Omental fat pad (tissue), 4 donors: Measurements from ENCODE around the gene LTBP3. TPM values are rescaled to one million over a fixed set of nuclear protein-coding genes. Genes with fewer than 3 reads are reported as not detected.

Experiments
- ATAC-seq: fragments of 150-250 bp; one replicate; pipeline ENCODE4 v1.9.1; 2016; ENCODE audit warnings: mild to moderate bottlenecking, moderate library complexity; ENCODE audit not compliant: low FRiP score
- DNase-seq: peaks from one replicate; pipeline ENCODE4 v3.0.0-alpha.2; 2019; ENCODE audit warnings: low spot score
- total RNA-seq, 4 donors: library from RNA; depleted of rRNA; stranded (reverse); fragments of >200 nt; gene quantifications; one replicate each; pipeline ENCODE4 v1.1.0, GENCODE V29; 2016
- TF ChIP-seq, protein P1 (sequence below), 3 donors: fragments of 450-650 bp; IDR thresholded peaks; one replicate each; pipeline ENCODE4 v1.5.1; 2016 to 2017; ENCODE audit warnings: antibody characterized with exemption in 3 of 3, mild to moderate bottlenecking in 3 of 3, moderate library complexity in 2 of 3

Gene LTBP3
- total RNA-seq, 4 donors from 2014 or later = 67.3 to 84.8 (median 76.5) TPM

DNA sequence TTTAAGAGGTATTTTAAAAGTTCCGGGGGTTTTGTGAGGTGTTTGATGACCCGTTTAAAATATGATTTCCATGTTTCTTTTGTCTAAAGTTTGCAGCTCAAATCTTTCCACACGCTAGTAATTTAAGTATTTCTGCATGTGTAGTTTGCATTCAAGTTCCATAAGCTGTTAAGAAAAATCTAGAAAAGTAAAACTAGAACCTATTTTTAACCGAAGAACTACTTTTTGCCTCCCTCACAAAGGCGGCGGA, 59.5 kb downstream of the LTBP3 start:
- TF ChIP-seq, protein P1, sequence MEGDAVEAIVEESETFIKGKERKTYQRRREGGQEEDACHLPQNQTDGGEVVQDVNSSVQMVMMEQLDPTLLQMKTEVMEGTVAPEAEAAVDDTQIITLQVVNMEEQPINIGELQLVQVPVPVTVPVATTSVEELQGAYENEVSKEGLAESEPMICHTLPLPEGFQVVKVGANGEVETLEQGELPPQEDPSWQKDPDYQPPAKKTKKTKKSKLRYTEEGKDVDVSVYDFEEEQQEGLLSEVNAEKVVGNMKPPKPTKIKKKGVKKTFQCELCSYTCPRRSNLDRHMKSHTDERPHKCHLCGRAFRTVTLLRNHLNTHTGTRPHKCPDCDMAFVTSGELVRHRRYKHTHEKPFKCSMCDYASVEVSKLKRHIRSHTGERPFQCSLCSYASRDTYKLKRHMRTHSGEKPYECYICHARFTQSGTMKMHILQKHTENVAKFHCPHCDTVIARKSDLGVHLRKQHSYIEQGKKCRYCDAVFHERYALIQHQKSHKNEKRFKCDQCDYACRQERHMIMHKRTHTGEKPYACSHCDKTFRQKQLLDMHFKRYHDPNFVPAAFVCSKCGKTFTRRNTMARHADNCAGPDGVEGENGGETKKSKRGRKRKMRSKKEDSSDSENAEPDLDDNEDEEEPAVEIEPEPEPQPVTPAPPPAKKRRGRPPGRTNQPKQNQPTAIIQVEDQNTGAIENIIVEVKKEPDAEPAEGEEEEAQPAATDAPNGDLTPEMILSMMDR (IDR thresholded peaks at IDR 0.05) = no peak
- no peak for ATAC-seq
- no peak for DNase-seq

DNA sequence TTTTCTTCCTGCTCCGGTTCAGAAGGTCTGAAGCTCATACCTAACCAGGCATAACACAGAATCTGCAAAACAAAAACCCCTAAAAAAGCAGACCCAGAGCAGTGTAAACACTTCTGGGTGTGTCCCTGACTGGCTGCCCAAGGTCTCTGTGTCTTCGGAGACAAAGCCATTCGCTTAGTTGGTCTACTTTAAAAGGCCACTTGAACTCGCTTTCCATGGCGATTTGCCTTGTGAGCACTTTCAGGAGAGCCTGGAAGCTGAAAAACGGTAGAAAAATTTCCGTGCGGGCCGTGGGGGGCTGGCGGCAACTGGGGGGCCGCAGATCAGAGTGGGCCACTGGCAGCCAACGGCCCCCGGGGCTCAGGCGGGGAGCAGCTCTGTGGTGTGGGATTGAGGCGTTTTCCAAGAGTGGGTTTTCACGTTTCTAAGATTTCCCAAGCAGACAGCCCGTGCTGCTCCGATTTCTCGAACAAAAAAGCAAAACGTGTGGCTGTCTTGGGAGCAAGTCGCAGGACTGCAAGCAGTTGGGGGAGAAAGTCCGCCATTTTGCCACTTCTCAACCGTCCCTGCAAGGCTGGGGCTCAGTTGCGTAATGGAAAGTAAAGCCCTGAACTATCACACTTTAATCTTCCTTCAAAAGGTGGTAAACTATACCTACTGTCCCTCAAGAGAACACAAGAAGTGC, 60.0 kb downstream of the LTBP3 start:
- ATAC-seq = no peak
- TF ChIP-seq, protein P1 (IDR thresholded peaks at IDR 0.05) = no peak
- peak; percentile 46 for DNase-seq

DNA sequence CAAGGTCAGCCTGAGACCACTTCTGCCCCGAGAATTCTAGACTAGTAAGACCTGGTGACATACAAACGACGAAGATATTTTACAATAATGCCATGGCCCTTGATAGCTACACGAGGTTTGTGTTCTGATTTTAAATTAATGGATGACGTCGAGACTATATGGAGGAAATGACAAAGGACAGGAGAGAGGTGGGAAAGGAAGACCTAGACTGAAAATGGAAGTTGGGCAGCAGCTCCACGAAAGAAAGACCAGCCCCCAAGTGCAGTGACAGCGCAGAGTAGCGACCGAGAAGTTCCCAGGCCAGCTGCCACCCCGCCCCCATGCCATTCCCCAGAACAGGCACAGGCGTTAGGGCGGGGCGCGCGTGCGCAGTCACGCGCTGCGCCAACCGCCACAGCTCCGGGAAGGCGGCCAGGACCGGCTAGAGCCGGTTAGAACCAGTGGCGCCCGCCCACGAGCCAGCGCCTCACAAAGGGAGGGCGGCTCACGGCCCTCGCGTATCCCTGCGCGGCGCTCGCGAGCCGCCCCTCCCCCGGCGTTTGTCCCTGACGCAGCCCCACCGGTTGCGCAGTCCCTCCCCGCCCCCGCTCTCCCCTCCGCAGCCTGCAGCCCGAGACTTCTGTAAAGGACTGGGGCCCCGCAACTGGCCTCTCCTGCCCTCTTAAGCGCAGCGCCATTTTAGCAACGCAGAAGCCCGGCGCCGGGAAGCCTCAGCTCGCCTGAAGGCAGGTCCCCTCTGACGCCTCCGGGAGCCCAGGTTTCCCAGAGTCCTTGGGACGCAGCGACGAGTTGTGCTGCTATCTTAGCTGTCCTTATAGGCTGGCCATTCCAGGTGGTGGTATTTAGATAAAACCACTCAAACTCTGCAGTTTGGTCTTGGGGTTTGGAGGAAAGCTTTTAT, 60.8 kb downstream of the LTBP3 start:
- ATAC-seq (peak; percentile 80), DNase-seq (peak; percentile 95)
- TF ChIP-seq, protein P1 (IDR thresholded peaks at IDR 0.05) = no peak

DNA sequence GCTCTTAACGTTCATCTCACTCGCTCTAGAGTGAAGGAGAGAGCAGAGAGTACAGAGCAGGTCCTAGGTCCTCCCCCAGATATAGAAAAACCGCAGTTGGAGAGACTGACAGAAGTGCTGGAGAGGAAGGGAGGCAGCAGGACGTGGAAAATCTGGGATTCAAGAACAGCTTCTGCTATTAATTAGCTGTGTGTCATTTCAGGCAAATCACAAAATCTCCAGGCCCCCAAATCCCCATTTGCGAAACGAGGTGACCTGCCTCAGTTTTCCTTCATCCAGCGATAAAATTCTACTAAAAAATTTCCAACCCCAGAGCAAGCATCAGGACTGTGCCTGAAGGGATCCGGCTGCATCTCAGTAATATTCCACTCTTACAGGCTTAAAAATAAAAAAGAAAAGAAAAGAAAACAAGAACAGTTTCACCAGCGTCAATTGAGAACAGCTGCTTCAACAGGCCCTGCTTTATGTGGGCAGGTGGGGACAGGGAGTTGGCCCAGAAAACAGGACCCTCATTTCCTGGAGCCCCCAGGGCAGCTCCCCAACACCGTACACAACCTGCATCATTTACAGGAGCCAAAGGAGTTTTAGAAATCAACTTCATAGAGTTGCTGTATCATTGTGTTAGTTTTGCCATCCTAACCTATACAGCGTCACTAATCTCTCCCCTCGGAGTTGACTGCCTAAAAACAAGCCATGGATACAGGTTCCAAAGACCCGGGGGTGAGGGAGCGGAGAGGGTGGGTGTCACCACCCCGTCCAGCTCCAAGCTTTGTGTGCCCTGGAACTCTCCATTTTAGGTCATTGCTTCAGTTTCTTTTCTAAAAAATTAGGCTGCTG, 61.6 kb downstream of the LTBP3 start:
- TF ChIP-seq, protein P1 (IDR thresholded peaks at IDR 0.05) = no peak
- DNase-seq (peak; percentile 19), ATAC-seq (no peak)

DNA sequence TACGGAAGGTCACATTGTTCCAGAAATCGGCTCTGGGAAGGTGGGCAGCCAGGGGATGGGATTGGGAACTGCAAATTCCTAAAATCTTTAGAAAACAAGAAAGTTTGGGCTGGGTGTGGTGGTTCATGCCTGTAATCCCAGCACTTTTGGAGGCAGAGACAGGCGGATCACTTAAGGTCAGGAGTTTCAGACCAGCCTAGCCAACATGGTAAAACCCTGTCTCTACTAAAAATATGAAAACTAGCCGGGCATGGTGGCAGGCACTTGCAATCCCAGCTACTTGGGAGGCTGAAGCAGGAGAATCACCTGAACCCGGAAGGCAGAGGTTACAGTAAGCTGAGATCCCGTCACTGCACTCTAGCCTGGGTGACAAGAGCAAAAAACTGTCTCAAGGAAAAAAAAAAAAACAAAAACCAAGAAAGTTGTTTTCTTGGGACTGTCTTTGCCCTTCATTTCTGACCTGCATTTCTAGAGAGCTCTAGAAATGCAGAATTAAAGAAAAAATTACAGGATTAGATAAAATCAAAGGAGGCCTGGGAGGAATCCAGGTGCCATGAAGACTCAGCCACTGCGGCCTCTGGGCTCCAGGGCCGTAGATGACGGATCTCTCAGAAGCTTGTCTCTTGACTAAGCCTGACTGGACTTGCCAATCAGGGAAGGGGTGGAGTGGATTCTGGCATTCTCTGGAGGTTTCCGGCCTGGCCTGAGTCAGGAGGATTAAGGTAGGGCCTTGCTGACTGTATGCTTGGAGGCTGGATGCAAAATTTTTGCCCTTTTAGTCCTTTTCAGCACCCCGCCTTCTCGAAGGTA, 64.6 kb downstream of the LTBP3 start:
- DNase-seq (peak; percentile 77), ATAC-seq (peak; percentile 38)
- TF ChIP-seq, protein P1 (IDR thresholded peaks at IDR 0.05) = no peak

DNA sequence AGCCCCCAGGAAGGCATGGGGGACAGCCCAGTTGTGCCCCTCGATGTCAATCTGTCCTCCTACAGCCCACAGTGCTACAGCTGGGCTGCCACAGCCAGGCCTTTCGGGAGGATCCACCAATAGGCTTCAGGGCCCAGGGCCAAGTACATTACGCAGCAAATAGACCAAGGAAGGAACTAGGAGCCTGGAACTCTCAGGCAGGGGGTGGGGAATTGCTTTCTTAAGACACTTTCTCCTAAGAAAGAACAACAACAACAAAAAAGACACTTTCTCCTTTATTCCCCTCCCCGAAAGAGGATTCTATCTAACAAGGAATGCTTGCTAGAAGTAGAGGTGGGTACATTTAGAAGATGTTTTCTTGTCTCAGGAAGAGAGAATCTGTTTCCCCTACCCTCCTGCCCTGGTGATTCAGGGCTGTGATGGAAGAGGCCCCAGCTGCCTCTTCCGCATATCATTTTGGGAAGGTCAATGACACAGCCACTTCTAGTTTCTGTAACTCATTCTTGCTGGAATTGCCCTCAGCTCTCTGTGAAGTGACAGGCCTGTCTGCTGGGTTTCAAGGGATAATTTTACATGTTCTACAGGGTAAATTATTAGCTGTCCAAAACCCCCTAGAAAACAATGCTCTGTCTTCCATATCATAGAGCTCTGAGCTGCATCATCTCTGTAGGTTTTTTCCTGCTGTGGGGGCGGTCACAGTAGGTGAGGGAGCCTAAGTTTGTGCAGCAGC, 65.4 kb downstream of the LTBP3 start:
- ATAC-seq (peak; percentile 19), DNase-seq (peak; percentile 65)
- TF ChIP-seq, protein P1 (IDR thresholded peaks at IDR 0.05) = no peak
